Mesothelial cell of epicardium (in vitro differentiated cells): ENCODE results near the gene CFAP68. TPM values are rescaled to one million over a fixed set of nuclear protein-coding genes. Genes with fewer than 3 reads are reported as not detected.
"Not testable (repeated sequence)": the region's sequence is repeated elsewhere in the genome, so short reads cannot be mapped to it uniquely, and the experiment has no call there.

ENCODE experiments used
- DNase-seq, 2 experiments: peaks; one replicate each; pipeline ENCODE4 v3.0.0; 2021; ENCODE audit warnings: low spot score in 2 of 2; ENCODE audit not compliant: unreplicated experiment in 2 of 2
- H3K27ac Mint-ChIP-seq: 2 replicates; pipeline ENCODE4 v1.8.0; 2021; ENCODE audit warnings: mixed read lengths
- H3K27me3 Mint-ChIP-seq: 2 replicates; pipeline ENCODE4 v1.8.0; 2021; ENCODE audit warnings: low read depth, mixed read lengths
- H3K36me3 Mint-ChIP-seq: 2 replicates; pipeline ENCODE4 v1.8.0; 2021; ENCODE audit warnings: mixed read lengths
- H3K4me1 Mint-ChIP-seq: 2 replicates; pipeline ENCODE4 v1.8.0; 2021; ENCODE audit warnings: mixed read lengths
- H3K4me3 Mint-ChIP-seq: 2 replicates; pipeline ENCODE4 v1.8.0; 2021; ENCODE audit warnings: mild to moderate bottlenecking, moderate library complexity, mixed read lengths
- H3K9me3 Mint-ChIP-seq: 2 replicates; pipeline ENCODE4 v1.8.0; 2021; ENCODE audit warnings: mixed read lengths
- total RNA-seq: library from RNA; stranded (reverse); gene quantifications from 3 replicates; pipeline ENCODE4 v1.2.1, GENCODE V29; 2021
- TF ChIP-seq, protein P1 (sequence below): fragments of 200-600 bp; sonication (generic); IDR thresholded peaks from one replicate; pipeline ENCODE4 v1.5.0; 2021; ENCODE audit warnings: antibody characterized with exemption; ENCODE audit not compliant: unreplicated experiment

Gene CFAP68
- total RNA-seq, 1 donor from 2014 or later: 31.2 TPM

DNA sequence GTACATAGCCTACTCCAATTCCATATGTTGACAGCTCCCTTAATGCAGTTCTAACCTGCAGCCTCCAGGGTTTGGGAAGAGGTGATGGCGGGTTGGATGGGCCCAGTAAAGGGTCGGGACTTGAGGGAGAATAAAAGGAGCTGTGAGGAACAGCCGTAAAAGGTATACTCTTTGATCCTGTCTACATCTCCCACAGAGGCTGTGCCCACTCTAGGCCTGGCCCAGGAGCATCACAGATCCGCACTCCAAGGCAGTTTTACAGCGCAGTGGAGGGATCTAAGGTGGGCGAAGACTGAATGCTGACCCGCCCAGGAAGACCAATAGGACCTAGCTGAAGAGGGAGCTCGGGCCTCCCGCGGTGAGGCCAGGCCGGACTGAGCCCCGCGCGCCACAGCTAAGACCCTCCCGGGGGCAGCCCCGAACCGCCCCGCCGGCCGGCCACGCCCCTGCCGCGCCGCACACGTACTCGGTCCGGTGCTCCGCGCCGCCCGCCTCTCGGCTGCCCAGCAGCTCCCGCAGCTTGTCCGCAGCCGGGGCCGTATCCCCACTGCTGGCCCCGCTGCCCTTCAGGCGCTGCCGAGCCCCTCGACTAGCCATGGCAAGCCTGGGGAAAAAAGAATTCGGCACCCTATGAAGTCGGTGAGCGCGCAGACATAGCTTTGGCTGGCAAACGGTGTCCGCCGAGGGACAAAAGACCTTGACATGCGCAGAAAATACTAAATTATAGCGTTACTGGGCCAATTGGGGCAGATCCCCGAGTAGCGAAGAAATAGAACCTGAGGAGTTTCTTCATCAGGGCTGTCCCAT, 8.3 kb upstream of the CFAP68 start, which contains the start of gene ALG9:
Gene ALG9 (minus strand): TSS at position 696 of the 807 bp plus-strand sequence. CDS start 99 bp downstream, at position 597.
- Mint-ChIP-seq H3K9me3 (no peaks in the 10 kb centered on the region), H3K27me3 (no peaks in the 10 kb centered on the region), H3K4me3 (peak within 1 kb of the TSS; percentile 86)

DNA sequence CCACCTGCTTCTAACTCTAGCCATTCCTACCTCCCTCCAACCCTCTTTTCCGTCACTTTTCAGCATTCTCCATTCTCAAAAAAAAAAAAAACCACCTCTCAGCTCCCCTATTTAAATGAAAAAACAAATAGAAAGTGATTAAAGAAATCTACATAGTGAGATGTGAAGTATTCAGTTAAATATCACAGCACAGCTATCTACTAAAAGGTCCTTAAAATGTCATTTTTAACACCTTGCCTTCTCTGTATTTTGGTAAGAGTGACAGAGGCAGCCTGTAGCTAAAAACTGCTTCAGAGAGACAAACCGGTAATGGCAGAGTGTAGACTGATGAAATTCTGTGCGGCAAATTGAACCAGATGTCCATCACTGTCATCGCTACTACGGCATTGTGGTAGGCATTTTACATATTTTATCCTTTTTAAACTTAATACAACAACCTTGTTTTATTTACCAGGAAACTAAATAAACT, 7.6 kb upstream of the CFAP68 start:
- peak overlapping the region; percentile 84 for H3K27ac Mint-ChIP-seq

More for the DNA sequence above, 8.3 kb upstream of the CFAP68 start, which contains the start of gene ALG9:
- TF ChIP-seq, protein P1, sequence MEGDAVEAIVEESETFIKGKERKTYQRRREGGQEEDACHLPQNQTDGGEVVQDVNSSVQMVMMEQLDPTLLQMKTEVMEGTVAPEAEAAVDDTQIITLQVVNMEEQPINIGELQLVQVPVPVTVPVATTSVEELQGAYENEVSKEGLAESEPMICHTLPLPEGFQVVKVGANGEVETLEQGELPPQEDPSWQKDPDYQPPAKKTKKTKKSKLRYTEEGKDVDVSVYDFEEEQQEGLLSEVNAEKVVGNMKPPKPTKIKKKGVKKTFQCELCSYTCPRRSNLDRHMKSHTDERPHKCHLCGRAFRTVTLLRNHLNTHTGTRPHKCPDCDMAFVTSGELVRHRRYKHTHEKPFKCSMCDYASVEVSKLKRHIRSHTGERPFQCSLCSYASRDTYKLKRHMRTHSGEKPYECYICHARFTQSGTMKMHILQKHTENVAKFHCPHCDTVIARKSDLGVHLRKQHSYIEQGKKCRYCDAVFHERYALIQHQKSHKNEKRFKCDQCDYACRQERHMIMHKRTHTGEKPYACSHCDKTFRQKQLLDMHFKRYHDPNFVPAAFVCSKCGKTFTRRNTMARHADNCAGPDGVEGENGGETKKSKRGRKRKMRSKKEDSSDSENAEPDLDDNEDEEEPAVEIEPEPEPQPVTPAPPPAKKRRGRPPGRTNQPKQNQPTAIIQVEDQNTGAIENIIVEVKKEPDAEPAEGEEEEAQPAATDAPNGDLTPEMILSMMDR: no peak
- peak within 1 kb of the TSS; percentile 84 for H3K27ac Mint-ChIP-seq
- peaks cover 11% of the 10 kb centered on the region for H3K4me1 Mint-ChIP-seq
- peak; percentile 57 to 85 for DNase-seq
- H3K36me3 Mint-ChIP-seq: peaks cover 25% of the 10 kb centered on the region

DNA sequence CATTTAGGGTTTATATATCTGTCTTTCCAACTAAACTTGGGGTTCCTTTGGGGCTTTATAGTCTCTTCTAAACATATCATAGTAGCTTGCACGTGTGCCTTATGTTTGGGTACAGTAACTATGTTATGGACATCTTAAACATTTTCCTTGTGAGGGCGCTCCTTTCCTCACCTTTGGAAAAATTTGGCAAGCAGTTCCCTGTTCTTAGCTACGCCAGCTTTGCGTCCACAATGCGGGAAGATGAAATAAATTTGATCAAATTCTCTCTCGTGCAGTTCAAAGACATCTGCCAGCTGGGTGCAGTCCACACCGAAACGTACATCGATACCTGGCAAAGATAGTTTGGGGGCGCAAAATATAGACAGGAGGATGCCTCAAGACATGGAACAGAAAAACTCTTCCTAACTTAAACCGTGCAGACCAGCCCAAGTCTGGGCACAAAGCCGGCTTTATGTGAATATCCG, 924 bp upstream of the CFAP68 start:
- H3K9me3 Mint-ChIP-seq: no peaks in the 10 kb centered on the region
- DNase-seq: no peak
- H3K4me3 Mint-ChIP-seq: peak overlapping the region; percentile 90
- H3K4me1 Mint-ChIP-seq: peaks cover 12% of the 10 kb centered on the region
- H3K27me3 Mint-ChIP-seq: no peaks in the 10 kb centered on the region
- TF ChIP-seq, protein P1: no peak
- H3K27ac Mint-ChIP-seq: peak overlapping the region; percentile 100
- H3K36me3 Mint-ChIP-seq: peaks cover 4% of the 10 kb centered on the region

More for the DNA sequence above, 7.6 kb upstream of the CFAP68 start:
- DNase-seq: no peak
- no peaks in the 10 kb centered on the region for H3K9me3 Mint-ChIP-seq
- peaks cover 11% of the 10 kb centered on the region for H3K4me1 Mint-ChIP-seq
- peak overlapping the region; percentile 86 for H3K4me3 Mint-ChIP-seq
- TF ChIP-seq, protein P1: no peak
- H3K36me3 Mint-ChIP-seq: peaks cover 20% of the 10 kb centered on the region
- H3K27me3 Mint-ChIP-seq: no peaks in the 10 kb centered on the region

DNA sequence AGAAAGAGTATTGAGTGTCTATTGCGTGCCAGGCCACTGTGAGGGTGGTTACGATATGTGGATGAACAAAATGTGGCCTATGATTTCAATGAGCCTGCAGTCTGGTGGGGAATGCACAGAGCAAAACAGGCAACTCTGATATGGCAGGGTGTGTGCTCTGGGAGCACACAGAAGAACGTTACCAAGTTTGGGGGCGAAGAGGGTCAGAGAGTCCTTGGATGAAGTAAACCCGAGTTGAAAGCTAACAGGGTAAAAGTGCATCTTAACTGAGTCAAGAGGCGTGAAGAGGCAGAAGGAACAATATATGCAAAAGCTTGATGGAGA, 258 bp downstream of the CFAP68 start:
- peak overlapping the region; percentile 100 for H3K27ac Mint-ChIP-seq
- H3K27me3 Mint-ChIP-seq: no peaks in the 10 kb centered on the region
- H3K36me3 Mint-ChIP-seq: peaks cover 8% of the 10 kb centered on the region
- H3K4me3 Mint-ChIP-seq: peak overlapping the region; percentile 90
- TF ChIP-seq, protein P1: no peak
- H3K9me3 Mint-ChIP-seq: no peaks in the 10 kb centered on the region
- no peak for DNase-seq
- H3K4me1 Mint-ChIP-seq: peaks cover 12% of the 10 kb centered on the region

DNA sequence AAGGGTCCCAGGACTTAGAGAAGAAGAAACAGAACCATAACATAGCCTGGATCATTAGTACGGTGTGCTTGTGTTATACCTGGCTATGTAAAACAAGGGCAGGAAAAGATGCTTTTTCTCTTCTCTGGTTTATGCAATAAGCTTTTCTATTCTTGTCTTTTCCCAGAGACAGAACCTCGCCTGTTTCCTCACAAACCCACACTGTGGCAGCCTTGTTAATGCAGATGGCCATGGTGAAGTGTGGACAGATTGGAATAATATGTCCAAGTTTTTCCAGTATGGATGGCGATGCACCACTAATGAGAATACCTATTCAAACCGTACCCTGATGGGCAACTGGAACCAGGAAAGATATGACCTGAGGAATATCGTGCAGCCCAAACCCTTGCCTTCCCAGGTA, 2.9 kb downstream of the CFAP68 start:
- no peaks in the 10 kb centered on the region for H3K9me3 Mint-ChIP-seq
- no peaks in the 10 kb centered on the region for H3K27me3 Mint-ChIP-seq
- no peak overlapping the region for H3K27ac Mint-ChIP-seq
- no peak overlapping the region for H3K4me3 Mint-ChIP-seq
- H3K4me1 Mint-ChIP-seq: peaks cover 12% of the 10 kb centered on the region
- DNase-seq: no peak
- peaks cover 4% of the 10 kb centered on the region for H3K36me3 Mint-ChIP-seq
- TF ChIP-seq, protein P1: no peak

DNA sequence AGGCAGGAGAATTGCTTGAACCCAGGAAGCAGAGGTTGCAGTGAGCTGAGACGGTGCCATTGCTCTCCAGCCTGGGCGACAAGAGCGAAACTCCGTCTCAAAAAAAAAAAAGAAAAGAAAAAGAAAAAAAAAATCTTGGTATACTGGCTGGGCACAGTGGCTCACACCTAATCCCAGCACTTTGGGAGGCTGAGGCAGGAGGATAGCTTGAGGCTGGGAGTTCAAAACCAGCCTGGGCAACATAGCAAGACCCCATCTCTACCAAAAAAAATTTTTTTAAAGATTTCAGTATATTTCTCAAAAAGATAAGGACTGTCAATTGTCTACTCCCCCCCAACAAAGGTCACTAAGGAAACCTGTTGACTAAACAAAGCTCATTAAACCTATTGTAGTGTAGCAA, 5.7 kb downstream of the CFAP68 start:
- not testable (repeated sequence) for H3K36me3 Mint-ChIP-seq, H3K27ac Mint-ChIP-seq, H3K9me3 Mint-ChIP-seq, DNase-seq, H3K27me3 Mint-ChIP-seq, H3K4me3 Mint-ChIP-seq, H3K4me1 Mint-ChIP-seq
